ENCODE measurements around the gene INSR. TPM values are rescaled to one million over a fixed set of nuclear protein-coding genes. Genes with fewer than 3 reads are reported as not detected.

INSR gene
- total and polyA plus RNA-seq, 2 experiments from 2014 or later, result 19.2 to 52.1 TPM

DNA sequence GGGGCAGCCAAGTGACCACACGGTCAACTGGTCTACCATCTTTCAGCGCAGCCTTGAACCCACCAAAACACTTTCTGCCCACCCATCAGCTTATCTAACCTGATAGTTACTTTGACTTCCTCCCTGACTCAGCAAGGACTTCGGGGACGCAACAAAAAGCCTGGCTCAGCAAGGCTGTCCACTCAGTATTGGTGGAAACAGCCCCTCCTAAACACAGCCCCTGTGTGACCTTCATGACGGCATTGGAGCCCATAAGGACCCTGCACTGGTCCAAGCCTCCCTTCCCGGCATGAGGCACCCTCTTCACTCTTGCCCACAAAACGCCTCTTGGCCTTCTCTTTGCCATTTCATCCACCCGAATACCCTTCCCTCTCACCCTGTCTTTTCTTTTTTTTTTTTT, 39.1 kb downstream of the INSR start (continued):
- TF ChIP-seq, protein P1, sequence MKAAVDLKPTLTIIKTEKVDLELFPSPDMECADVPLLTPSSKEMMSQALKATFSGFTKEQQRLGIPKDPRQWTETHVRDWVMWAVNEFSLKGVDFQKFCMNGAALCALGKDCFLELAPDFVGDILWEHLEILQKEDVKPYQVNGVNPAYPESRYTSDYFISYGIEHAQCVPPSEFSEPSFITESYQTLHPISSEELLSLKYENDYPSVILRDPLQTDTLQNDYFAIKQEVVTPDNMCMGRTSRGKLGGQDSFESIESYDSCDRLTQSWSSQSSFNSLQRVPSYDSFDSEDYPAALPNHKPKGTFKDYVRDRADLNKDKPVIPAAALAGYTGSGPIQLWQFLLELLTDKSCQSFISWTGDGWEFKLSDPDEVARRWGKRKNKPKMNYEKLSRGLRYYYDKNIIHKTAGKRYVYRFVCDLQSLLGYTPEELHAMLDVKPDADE (IDR thresholded peaks at IDR 0.05), result no peak
- TF ChIP-seq CREB1 (CRISPR knock-in tag; IDR thresholded peaks at IDR 0.05; ENCODE audit: low read depth) (no peak), NANOG (IDR thresholded peaks at IDR 0.05; ENCODE audit: borderline replicate concordance) (no peak), ZNF331 (CRISPR knock-in tag; IDR thresholded peaks at IDR 0.05; ENCODE audit: low read depth) (no peak), ZNF114 (CRISPR knock-in tag; IDR thresholded peaks at IDR 0.05) (no peak), POLR2AphosphoS5 (IDR thresholded peaks at IDR 0.05; ENCODE audit: low read depth) (no peak), EZH2 (IDR thresholded peaks at IDR 0.05; ENCODE audit: low read depth, unreplicated experiment) (no peak)
- TF ChIP-seq, protein P2, sequence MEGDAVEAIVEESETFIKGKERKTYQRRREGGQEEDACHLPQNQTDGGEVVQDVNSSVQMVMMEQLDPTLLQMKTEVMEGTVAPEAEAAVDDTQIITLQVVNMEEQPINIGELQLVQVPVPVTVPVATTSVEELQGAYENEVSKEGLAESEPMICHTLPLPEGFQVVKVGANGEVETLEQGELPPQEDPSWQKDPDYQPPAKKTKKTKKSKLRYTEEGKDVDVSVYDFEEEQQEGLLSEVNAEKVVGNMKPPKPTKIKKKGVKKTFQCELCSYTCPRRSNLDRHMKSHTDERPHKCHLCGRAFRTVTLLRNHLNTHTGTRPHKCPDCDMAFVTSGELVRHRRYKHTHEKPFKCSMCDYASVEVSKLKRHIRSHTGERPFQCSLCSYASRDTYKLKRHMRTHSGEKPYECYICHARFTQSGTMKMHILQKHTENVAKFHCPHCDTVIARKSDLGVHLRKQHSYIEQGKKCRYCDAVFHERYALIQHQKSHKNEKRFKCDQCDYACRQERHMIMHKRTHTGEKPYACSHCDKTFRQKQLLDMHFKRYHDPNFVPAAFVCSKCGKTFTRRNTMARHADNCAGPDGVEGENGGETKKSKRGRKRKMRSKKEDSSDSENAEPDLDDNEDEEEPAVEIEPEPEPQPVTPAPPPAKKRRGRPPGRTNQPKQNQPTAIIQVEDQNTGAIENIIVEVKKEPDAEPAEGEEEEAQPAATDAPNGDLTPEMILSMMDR (conservative IDR thresholded peaks at IDR 0.05; ENCODE audit: low read depth in 2 of 2), result no peak

DNA sequence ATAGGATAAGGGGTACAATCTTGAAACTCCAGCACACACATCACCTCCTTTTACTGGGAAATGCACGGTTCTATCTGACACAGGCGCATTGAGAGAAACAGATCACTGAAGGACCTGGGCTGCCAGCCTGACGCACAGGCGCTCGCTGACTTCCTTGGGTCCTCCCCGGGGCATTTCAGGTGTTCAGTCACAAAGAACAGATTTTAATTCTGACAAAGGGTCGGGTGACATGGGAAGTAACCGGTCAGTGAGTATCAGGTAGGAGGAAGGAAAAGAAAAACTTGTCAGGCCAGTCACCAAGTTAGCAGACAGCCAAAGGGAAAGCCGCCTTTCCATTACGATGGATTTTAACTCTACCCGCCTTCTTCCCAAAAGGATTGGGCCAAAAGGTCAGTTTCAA, 39.6 kb downstream of the INSR start:
- Histone ChIP-seq H3K79me2 (replicated peaks; ENCODE audit: insufficient read depth) (peaks cover 23% of the 10 kb centered on the region), H4K20me1 (replicated peaks; ENCODE audit: insufficient read depth) (peaks cover 6% of the 10 kb centered on the region), H3K27ac (ENCODE audit: low read depth) (0 out of 2 replicates have a peak overlapping the region, but pooled peaks have one; percentile 70), H3K4me2 (0 out of 2 replicates have a peak overlapping the region, but pooled peaks have one; percentile 26), H3K36me3 (ENCODE audit: insufficient read depth) (no peaks in the 10 kb centered on the region), H3F3A (replicated peaks; ENCODE audit: low read depth) (no peaks in the 10 kb centered on the region), H2AFZ (no peak overlapping the region), H3K4me1 (ENCODE audit: insufficient read depth) (no peaks in the 10 kb centered on the region; the same call in 1 of the 2 replicates), H3K9me2 (ENCODE audit: insufficient read depth) (no peaks in the 10 kb centered on the region), H3K27me3 (ENCODE audit: insufficient read depth) (no peaks in the 10 kb centered on the region), H3K4me3 (no peak overlapping the region)
- peaks cover 14% of the 10 kb centered on the region for H3K4me1 Mint-ChIP-seq
- 0 out of 2 replicates have a peak overlapping the region, but pooled peaks have one; percentile 77 for H3K27ac Mint-ChIP-seq
- no peak for ATAC-seq
- DNase-seq (ENCODE audit: low spot score), result peak; percentile 32
- peaks cover 2% of the 10 kb centered on the region for H3K27me3 Mint-ChIP-seq (ENCODE audit: insufficient read depth, low read depth, poor library complexity)
- H3K4me3 Mint-ChIP-seq, result no peak overlapping the region
- H3K9me3 Mint-ChIP-seq, result no peaks in the 10 kb centered on the region; the same call in 2 of the 3 replicates
- no peaks in the 10 kb centered on the region for H3K36me3 Mint-ChIP-seq (ENCODE audit: low read depth)
- TF ChIP-seq STAT1 (IDR thresholded peaks at IDR 0.05; ENCODE audit: unreplicated experiment), result no peak
- TF ChIP-seq POLR2AphosphoS5 (IDR thresholded peaks at IDR 0.05; ENCODE audit: low read depth), result no peak
- TF ChIP-seq EZH2 (IDR thresholded peaks at IDR 0.05; ENCODE audit: low read depth, unreplicated experiment), result no peak
- TF ChIP-seq, protein P1 (IDR thresholded peaks at IDR 0.05), result no peak
- TF ChIP-seq ZNF114 (CRISPR knock-in tag; IDR thresholded peaks at IDR 0.05), result no peak
- TF ChIP-seq, protein P3, sequence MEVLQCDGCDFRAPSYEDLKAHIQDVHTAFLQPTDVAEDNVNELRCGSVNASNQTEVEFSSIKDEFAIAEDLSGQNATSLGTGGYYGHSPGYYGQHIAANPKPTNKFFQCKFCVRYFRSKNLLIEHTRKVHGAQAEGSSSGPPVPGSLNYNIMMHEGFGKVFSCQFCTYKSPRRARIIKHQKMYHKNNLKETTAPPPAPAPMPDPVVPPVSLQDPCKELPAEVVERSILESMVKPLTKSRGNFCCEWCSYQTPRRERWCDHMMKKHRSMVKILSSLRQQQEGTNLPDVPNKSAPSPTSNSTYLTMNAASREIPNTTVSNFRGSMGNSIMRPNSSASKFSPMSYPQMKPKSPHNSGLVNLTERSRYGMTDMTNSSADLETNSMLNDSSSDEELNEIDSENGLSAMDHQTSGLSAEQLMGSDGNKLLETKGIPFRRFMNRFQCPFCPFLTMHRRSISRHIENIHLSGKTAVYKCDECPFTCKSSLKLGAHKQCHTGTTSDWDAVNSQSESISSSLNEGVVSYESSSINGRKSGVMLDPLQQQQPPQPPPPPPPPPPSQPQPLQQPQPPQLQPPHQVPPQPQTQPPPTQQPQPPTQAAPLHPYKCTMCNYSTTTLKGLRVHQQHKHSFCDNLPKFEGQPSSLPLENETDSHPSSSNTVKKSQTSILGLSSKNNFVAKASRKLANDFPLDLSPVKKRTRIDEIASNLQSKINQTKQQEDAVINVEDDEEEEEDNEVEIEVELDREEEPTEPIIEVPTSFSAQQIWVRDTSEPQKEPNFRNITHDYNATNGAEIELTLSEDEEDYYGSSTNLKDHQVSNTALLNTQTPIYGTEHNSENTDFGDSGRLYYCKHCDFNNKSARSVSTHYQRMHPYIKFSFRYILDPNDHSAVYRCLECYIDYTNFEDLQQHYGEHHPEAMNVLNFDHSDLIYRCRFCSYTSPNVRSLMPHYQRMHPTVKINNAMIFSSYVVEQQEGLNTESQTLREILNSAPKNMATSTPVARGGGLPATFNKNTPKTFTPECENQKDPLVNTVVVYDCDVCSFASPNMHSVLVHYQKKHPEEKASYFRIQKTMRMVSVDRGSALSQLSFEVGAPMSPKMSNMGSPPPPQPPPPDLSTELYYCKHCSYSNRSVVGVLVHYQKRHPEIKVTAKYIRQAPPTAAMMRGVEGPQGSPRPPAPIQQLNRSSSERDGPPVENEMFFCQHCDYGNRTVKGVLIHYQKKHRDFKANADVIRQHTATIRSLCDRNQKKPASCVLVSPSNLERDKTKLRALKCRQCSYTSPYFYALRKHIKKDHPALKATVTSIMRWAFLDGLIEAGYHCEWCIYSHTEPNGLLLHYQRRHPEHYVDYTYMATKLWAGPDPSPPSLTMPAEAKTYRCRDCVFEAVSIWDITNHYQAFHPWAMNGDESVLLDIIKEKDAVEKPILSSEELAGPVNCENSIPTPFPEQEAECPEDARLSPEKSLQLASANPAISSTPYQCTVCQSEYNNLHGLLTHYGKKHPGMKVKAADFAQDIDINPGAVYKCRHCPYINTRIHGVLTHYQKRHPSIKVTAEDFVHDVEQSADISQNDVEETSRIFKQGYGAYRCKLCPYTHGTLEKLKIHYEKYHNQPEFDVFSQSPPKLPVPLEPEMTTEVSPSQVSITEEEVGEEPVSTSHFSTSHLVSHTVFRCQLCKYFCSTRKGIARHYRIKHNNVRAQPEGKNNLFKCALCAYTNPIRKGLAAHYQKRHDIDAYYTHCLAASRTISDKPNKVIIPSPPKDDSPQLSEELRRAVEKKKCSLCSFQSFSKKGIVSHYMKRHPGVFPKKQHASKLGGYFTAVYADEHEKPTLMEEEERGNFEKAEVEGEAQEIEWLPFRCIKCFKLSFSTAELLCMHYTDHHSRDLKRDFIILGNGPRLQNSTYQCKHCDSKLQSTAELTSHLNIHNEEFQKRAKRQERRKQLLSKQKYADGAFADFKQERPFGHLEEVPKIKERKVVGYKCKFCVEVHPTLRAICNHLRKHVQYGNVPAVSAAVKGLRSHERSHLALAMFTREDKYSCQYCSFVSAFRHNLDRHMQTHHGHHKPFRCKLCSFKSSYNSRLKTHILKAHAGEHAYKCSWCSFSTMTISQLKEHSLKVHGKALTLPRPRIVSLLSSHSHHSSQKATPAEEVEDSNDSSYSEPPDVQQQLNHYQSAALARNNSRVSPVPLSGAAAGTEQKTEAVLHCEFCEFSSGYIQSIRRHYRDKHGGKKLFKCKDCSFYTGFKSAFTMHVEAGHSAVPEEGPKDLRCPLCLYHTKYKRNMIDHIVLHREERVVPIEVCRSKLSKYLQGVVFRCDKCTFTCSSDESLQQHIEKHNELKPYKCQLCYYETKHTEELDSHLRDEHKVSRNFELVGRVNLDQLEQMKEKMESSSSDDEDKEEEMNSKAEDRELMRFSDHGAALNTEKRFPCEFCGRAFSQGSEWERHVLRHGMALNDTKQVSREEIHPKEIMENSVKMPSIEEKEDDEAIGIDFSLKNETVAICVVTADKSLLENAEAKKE (CRISPR knock-in tag; IDR thresholded peaks at IDR 0.05), result no peak
- no peak for TF ChIP-seq ZNF331 (CRISPR knock-in tag; IDR thresholded peaks at IDR 0.05; ENCODE audit: low read depth)
- TF ChIP-seq EZH2phosphoT487 (IDR thresholded peaks at IDR 0.05; ENCODE audit: unreplicated experiment), result no peak
